ENCODE measurements around the gene ZNF793.

The ZNF793 gene

DNA sequence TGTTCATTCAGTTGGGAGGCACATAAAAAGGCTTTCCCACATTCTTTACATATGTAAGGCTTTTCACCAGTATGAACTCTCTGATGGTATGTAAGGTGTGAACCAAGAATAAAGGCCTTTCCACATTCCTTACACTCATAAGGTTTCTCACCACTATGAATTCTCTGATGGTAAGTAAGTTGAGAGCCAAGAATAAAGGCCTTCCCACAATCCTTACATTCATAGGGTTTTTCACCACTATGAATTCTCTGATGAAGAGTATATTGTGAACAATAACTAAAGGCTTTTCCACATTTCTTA is 58.6 kb downstream of the ZNF793 start:
- no peak for DNase-seq (ENCODE audit: low read depth, low spot score)

DNA sequence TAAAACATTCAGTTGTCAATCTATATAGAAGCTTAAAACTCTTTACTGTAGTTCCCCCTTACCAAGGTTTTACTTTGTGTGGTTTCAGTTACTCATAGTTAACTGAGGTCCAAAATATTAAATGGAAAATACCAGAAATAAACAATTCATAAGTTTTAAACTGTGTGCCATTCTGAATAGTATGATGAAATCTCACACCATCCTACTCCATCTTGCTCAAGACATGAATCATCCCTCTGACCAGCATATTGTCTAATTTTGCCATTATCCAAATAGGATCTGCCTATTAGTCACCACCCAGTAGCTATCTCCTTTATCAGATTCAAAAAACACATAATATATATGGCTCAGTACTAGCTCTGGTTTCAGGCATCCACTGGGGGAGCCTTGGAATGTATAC is 65.5 kb downstream of the ZNF793 start:
- DNase-seq (ENCODE audit: low read depth, low spot score), result no peak

DNA sequence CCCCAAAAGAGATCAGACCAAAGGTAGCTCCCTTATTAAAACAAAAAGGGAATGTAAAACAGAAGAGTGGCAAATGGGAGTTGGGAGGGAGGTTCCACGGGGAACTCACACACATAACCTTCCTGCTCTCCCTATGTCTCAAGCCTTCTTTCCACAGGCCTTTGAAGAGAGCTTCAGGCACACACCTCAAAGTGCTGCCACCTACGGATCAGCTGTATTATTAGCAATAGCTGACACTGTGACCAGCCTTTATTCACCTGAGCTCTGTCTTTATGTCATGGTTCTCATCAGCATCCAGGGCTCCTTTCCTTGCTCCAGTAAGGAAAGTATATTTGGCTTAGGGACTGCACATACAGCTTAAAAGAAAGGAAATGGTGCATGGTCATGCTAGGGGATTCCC is 76.6 kb downstream of the ZNF793 start:
- DNase-seq (ENCODE audit: low read depth, low spot score), result no peak
